Subcutaneous adipose tissue (tissue), 4 donors: Measurements from ENCODE around the gene SORCS3. TPM values are rescaled to one million over a fixed set of nuclear protein-coding genes. Genes with fewer than 3 reads are reported as not detected.

Experiments
- total RNA-seq, 4 donors: library from RNA; depleted of rRNA; stranded (reverse); fragments of >200 nt; gene quantifications; one replicate each; pipeline ENCODE4 v1.1.0, GENCODE V29; 2016
- TF ChIP-seq, protein P1 (sequence below): fragments of 450-650 bp; IDR thresholded peaks from one replicate; pipeline ENCODE4 v1.5.1; 2016; ENCODE audit warnings: low read depth, mild to moderate bottlenecking, control low read depth, antibody characterized with exemption, moderate library complexity

SORCS3 gene
- total RNA-seq, 4 donors from 2014 or later: not detected

DNA sequence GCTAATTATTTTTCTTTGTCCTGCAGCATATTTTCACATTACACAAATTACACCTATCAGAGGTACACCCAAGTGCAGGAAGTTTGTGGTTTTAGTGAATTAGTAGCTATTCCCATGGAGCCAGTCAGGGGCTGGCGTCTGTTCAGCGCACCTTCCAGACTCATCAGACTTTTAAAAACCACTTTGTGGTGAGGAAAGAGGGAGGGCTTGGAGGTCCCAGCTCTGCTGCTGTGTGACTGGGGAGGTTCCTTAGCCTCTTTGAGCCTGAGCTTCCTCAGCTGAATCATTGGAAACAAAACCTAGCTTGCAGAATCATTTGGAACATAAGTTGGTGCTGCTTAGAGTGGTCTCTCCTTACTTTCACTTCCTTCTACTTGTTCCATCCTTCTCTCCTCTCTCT lies 175.4 kb downstream of the SORCS3 start:
- TF ChIP-seq, protein P1, sequence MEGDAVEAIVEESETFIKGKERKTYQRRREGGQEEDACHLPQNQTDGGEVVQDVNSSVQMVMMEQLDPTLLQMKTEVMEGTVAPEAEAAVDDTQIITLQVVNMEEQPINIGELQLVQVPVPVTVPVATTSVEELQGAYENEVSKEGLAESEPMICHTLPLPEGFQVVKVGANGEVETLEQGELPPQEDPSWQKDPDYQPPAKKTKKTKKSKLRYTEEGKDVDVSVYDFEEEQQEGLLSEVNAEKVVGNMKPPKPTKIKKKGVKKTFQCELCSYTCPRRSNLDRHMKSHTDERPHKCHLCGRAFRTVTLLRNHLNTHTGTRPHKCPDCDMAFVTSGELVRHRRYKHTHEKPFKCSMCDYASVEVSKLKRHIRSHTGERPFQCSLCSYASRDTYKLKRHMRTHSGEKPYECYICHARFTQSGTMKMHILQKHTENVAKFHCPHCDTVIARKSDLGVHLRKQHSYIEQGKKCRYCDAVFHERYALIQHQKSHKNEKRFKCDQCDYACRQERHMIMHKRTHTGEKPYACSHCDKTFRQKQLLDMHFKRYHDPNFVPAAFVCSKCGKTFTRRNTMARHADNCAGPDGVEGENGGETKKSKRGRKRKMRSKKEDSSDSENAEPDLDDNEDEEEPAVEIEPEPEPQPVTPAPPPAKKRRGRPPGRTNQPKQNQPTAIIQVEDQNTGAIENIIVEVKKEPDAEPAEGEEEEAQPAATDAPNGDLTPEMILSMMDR: no peak

DNA sequence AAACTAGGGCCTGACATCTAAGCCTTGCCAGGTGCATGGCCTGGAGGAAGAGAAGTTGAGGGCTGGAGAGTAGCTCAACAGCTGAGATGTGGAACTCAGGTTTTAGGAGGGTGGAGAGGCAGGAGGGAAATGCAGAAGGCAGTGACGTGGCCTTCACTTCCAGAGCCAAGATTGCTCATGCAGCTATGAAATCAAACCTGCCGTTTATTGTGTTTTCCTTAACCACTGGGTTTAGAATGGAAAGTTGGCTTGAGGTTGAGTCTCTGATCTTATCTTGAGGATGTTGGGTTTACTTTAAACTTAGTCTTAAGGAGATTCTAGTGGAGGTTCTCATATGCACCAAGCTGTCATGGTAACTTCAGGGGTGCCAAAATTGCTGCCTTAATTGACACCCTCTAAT lies 178.6 kb downstream of the SORCS3 start:
- TF ChIP-seq, protein P1: no peak

DNA sequence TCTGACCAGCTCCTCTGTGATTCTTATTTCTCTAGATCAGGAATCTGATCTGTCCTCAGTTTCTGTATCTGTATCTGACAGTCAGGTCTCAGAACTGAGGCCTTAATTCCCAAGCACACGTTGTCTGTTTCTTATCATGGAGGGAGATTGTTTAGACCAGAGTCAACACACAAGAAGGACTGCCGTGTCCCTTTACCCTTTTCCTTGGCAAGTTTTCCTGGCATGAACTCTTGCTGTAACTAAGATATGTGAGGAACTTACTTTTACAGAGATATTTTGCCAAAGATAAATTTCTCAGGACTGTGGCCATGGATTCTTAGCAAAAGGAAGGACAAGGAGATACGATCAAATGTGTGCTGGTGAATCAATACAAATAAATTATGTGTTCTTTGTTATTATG lies 181.0 kb downstream of the SORCS3 start:
- TF ChIP-seq, protein P1: no peak

DNA sequence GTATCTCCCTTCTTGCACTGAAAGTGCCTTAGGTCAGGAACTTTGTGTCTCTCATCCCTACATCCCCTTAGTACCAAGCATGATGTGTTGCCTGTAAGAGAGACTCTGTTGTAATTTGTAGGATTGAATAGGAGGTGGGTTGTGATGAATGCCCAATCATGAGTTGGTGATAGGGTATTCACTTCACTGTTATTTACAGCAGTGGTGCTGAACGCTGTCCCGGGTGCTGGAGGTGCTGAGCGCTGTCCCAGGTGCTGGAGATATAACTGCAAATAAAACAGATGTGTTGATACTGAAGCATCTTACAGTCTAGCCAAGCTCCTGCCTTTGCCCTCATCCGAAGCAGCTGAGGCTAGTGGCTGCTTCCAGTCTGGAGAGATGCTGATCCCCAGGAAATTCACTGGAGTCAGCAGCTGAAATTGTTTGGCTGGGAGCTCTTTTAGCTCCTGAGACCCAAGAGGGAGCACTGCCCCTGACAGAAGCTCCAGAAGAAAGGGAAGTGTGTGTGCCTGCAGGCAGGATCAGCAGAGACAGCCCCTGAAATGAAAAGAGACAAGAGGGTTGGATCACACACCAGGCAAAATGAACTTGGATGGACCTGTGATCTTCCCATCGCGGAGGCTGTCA lies 183.4 kb downstream of the SORCS3 start:
- TF ChIP-seq, protein P1: no peak

DNA sequence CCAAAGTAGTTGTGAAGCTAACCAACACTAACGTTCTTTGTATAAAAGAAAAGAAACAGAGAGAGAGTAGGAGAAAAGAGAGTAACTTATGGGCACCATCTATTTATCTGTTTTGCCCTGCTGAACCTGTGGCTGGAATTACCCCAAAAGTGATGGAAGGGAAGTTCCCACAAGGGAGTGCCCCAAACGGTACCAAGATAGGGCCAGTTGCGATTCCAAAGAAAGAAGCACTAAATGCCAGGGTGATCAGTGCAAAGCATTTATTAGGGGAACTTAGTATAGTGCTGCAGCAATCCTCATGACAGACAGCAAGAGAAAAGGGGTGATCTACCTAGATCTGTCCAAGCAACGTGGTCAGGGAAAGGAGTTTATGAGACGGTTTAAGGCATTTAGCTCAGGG lies 190.2 kb downstream of the SORCS3 start:
- TF ChIP-seq, protein P1: no peak

DNA sequence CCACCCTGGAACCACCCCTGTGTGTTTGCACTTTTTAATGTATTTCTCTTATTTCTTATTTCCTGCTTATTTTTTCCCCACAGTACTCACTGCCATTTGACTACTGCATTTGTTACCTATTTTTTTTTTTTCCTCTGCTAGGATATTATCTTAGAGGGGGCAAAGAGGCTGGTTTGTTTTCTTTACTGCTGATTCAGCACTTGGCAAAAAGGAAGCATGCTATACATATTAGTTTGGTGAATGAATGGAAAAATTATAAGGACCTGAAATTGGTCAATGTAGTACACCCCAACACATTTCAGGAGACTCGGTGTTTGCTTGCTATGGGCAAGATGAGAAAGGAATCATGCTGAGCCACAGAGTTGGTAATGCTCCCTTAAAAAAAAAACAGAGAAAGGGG lies 193.5 kb downstream of the SORCS3 start:
- TF ChIP-seq, protein P1: no peak

DNA sequence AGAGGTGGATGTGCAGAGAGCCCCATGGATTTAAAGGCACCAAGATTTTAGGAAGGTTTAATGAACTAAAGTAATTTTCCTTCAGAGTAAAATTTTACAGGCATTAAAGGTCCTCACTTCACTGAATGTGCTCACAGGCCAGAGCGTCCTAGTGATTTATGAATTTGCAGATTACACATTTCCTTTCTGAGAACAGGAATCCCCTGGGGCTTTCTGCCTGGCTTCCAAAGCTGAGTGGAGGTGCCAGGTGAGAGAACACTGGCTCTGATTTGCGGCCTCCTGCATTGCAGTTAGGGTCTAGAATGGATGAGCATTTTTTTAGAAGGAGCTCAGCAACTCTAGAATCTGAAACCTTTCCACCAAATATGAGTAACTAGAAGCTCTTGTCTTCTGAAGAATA lies 194.3 kb downstream of the SORCS3 start:
- TF ChIP-seq, protein P1: no peak
